Suprapubic skin (tissue), 4 donors: Measurements from ENCODE around the gene RBM12.

Source experiments
- POLR2A ChIP-seq, 2 donors: fragments of 450-650 bp; IDR thresholded peaks; one replicate each; pipeline ENCODE4 v1.6.1; 2017; ENCODE audit warnings: antibody characterized with exemption in 2 of 2, mild to moderate bottlenecking in 2 of 2, moderate library complexity in 2 of 2
- POLR2AphosphoS5 ChIP-seq, 3 donors: sonication (generic); formaldehyde crosslinking; IDR thresholded peaks; one replicate each; pipeline ENCODE4 v1.6.1; 2017; ENCODE audit warnings: antibody characterized with exemption in 3 of 3
- TF ChIP-seq, protein P1 (sequence below), 2 donors: fragments of 200-600 bp in 1 of 2; fragments of 450-650 bp in 1 of 2; sonication (generic) in 1 of 2; IDR thresholded peaks; one replicate each; pipeline ENCODE4 v1.5.1; 2016 to 2019; ENCODE audit warnings: antibody characterized with exemption in 2 of 2, mild to moderate bottlenecking in 1 of 2, moderate library complexity in 1 of 2

DNA sequence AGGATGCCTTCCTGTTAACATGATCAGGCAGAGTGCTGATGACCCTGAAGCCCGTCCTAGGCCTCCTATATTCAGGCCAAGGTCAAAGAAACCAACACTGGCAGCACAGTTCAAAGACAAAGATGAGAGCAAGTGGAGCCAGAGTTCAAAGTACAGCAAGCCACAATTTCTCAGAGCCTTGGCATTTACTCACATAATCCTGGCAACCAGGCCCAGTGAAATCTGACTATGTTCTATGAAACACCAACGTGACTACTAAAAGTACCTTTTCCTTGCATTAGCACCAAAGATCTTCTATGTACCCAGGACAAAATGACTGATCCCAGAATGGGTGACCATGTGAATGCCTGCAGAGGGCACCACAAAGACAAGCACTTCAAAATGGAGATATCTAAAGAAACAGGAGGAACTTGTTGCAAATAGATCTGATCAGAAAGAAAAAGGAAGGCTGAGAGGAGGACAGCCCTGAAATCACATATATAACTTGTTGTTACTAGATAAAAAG is 30.6 kb upstream of the RBM12 start:
- TF ChIP-seq POLR2AphosphoS5 (IDR thresholded peaks at IDR 0.05) (no peak), POLR2A (IDR thresholded peaks at IDR 0.05) (no peak)
- TF ChIP-seq, protein P1, sequence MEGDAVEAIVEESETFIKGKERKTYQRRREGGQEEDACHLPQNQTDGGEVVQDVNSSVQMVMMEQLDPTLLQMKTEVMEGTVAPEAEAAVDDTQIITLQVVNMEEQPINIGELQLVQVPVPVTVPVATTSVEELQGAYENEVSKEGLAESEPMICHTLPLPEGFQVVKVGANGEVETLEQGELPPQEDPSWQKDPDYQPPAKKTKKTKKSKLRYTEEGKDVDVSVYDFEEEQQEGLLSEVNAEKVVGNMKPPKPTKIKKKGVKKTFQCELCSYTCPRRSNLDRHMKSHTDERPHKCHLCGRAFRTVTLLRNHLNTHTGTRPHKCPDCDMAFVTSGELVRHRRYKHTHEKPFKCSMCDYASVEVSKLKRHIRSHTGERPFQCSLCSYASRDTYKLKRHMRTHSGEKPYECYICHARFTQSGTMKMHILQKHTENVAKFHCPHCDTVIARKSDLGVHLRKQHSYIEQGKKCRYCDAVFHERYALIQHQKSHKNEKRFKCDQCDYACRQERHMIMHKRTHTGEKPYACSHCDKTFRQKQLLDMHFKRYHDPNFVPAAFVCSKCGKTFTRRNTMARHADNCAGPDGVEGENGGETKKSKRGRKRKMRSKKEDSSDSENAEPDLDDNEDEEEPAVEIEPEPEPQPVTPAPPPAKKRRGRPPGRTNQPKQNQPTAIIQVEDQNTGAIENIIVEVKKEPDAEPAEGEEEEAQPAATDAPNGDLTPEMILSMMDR (IDR thresholded peaks at IDR 0.05): no peak
